Peyer's patch (tissue), 4 donors: ENCODE results near the gene CALM3. TPM values are rescaled to one million over a fixed set of nuclear protein-coding genes. Genes with fewer than 3 reads are reported as not detected.

Experiments
- DNase-seq, 3 donors: peaks; one replicate each; pipeline ENCODE4 v3.0.0-alpha.2; 2017 to 2019
- H3K27ac ChIP-seq, 4 donors: fragments of 200-600 bp; sonication (generic); one replicate each; pipeline ENCODE4 v1.5.1; 2016 to 2019
- H3K27me3 ChIP-seq, 2 donors: fragments of 200-600 bp; sonication (generic); one replicate each; pipeline ENCODE4 v1.5.1; 2019
- H3K36me3 ChIP-seq, 3 donors: fragments of 200-600 bp; sonication (generic); one replicate each; pipeline ENCODE4 v1.5.1; 2016 to 2019
- H3K4me1 ChIP-seq, 4 donors: fragments of 200-600 bp; sonication (generic); one replicate each; pipeline ENCODE4 v1.5.1; 2016 to 2019
- H3K4me3 ChIP-seq, 4 donors: fragments of 200-600 bp; sonication (generic); 1 replicate in 3 of 4; 2 replicates in 1 of 4; pipeline ENCODE4 v1.5.1; 2016 to 2019; ENCODE audit warnings: mild to moderate bottlenecking in 1 of 4
- H3K9me3 ChIP-seq, 4 donors: fragments of 200-600 bp; sonication (generic); one replicate each; pipeline ENCODE4 v1.5.1; 2016 to 2019; ENCODE audit warnings: mild to moderate bottlenecking in 1 of 4
- CTCF ChIP-seq, 6 experiments: fragments of 450-650 bp in 4 of 6; fragments of 200-600 bp in 2 of 6; sonication (generic) in 1 of 6; IDR thresholded peaks; one replicate each; pipeline ENCODE4 v1.5.1; 2017 to 2019; ENCODE audit warnings: antibody characterized with exemption in 6 of 6, mild to moderate bottlenecking in 3 of 6, moderate library complexity in 1 of 6
- POLR2A ChIP-seq, 2 donors: fragments of 450-650 bp; IDR thresholded peaks; one replicate each; pipeline ENCODE4 v1.5.1; 2017; ENCODE audit warnings: antibody characterized with exemption in 2 of 2, mild to moderate bottlenecking in 2 of 2, moderate library complexity in 2 of 2
- total RNA-seq, 4 donors: library from RNA; depleted of rRNA; stranded (reverse); fragments of >200 nt; gene quantifications; one replicate each; pipeline ENCODE4 v1.1.0, GENCODE V29; 2016

The CALM3 gene
- total RNA-seq, 4 donors from 2014 or later, result 134 to 282 (median 237) TPM

- no peaks in the 10 kb centered on the region for H3K9me3 ChIP-seq
- H3K36me3 ChIP-seq, result no peaks in the 10 kb centered on the region
- no peak overlapping the region for H3K27ac ChIP-seq
- H3K27me3 ChIP-seq, result peaks cover 0 to 5% of the 10 kb centered on the region in 2 donors
- H3K4me3 ChIP-seq, result no peak overlapping the region
- H3K4me1 ChIP-seq, result peaks cover 0 to 8% (median 0%) of the 10 kb centered on the region in 4 donors
- no peak for TF ChIP-seq POLR2A (IDR thresholded peaks at IDR 0.05)
- TF ChIP-seq CTCF (IDR thresholded peaks at IDR 0.05), result no peak
- no peak for DNase-seq
These were observed 47.2 kb downstream of the CALM3 start for GRCh38 chr19:46648060-46648960.

- H3K4me3 ChIP-seq, result no peak overlapping the region
- no peak overlapping the region for H3K27ac ChIP-seq
- DNase-seq, result no peak
- peaks cover 0 to 8% (median 0%) of the 10 kb centered on the region in 4 donors for H3K4me1 ChIP-seq
- no peaks in the 10 kb centered on the region for H3K9me3 ChIP-seq
- no peaks in the 10 kb centered on the region for H3K36me3 ChIP-seq
- peaks cover 0 to 5% of the 10 kb centered on the region in 2 donors for H3K27me3 ChIP-seq
- TF ChIP-seq CTCF (IDR thresholded peaks at IDR 0.05), result no peak
- TF ChIP-seq POLR2A (IDR thresholded peaks at IDR 0.05), result no peak
These were observed 48.1 kb downstream of the CALM3 start for GRCh38 chr19:46648961-46649960.

- Histone ChIP-seq H3K4me1 (no peaks in the 10 kb centered on the region), H3K9me3 (no peaks in the 10 kb centered on the region), H3K27me3 (peaks cover 0 to 5% of the 10 kb centered on the region in 2 donors), H3K27ac (no peak overlapping the region), H3K36me3 (no peaks in the 10 kb centered on the region), H3K4me3 (no peak overlapping the region)
- DNase-seq, result no peak
- TF ChIP-seq POLR2A (IDR thresholded peaks at IDR 0.05), result no peak
- no peak for TF ChIP-seq CTCF (IDR thresholded peaks at IDR 0.05)
These were observed 49.3 kb downstream of the CALM3 start for GRCh38 chr19:46650445-46650844.

GRCh38 chr19:46654621-46655152 lies 53.6 kb downstream of the CALM3 start:
- Histone ChIP-seq H3K27me3 (peaks cover 0 to 15% of the 10 kb centered on the region in 2 donors), H3K9me3 (no peaks in the 10 kb centered on the region), H3K36me3 (no peaks in the 10 kb centered on the region), H3K27ac (peak overlapping the region in 2 of 4 donors; percentile 70), H3K4me3 (no peak overlapping the region), H3K4me1 (peaks cover 0 to 7% (median 3%) of the 10 kb centered on the region in 4 donors)
- TF ChIP-seq CTCF (IDR thresholded peaks at IDR 0.05) (no peak), POLR2A (IDR thresholded peaks at IDR 0.05) (no peak)
- DNase-seq, result no peak

GRCh38 chr19:46656541-46656940 lies 55.4 kb downstream of the CALM3 start:
- peaks cover 3 to 19% of the 10 kb centered on the region in 2 donors for H3K27me3 ChIP-seq
- no peaks in the 10 kb centered on the region for H3K9me3 ChIP-seq
- H3K4me1 ChIP-seq, result peaks cover 0 to 19% (median 14%) of the 10 kb centered on the region in 4 donors
- no peak for TF ChIP-seq CTCF (IDR thresholded peaks at IDR 0.05)
- TF ChIP-seq POLR2A (IDR thresholded peaks at IDR 0.05), result no peak
- no peak overlapping the region for H3K4me3 ChIP-seq
- H3K36me3 ChIP-seq, result no peaks in the 10 kb centered on the region
- no peak for DNase-seq
- no peak overlapping the region for H3K27ac ChIP-seq
